SK-N-SH treated with all-trans-retinoic acid at 6 μM for 48 hours (cell line): Measurements from ENCODE around the gene CXorf51A.
"Not testable (repeated sequence)": the region's sequence is repeated elsewhere in the genome, so short reads cannot be mapped to it uniquely, and the experiment has no call there.

Source experiments
- ATAC-seq: fragments of 200-7000 bp; cut with Tn5 transposase; 3 replicates; pipeline ENCODE4 v1.9.1; 2020; ENCODE audit warnings: mild to moderate bottlenecking, moderate library complexity
- ARNTL ChIP-seq: fragments of 450-650 bp; formaldehyde crosslinking; IDR thresholded peaks from 2 replicates; pipeline ENCODE4 v1.5.0; 2020; ENCODE audit warnings: low read depth, mild to moderate bottlenecking, moderate library complexity, borderline replicate concordance
- BACH2 ChIP-seq: fragments of 250-450 bp; sonication (Bioruptor Pico); IDR thresholded peaks from 2 replicates; pipeline ENCODE4 v1.9.0; 2021; ENCODE audit warnings: mild to moderate bottlenecking, borderline replicate concordance
- CSDC2 ChIP-seq: fragments of 250-450 bp; sonication (Bioruptor Pico); IDR thresholded peaks from 2 replicates; pipeline ENCODE4 v1.5.0; 2020; ENCODE audit warnings: mild to moderate bottlenecking, moderate library complexity
- CSRNP3 ChIP-seq: fragments of 250-450 bp; sonication (Bioruptor Pico); IDR thresholded peaks from 2 replicates; pipeline ENCODE4 v1.5.1; 2021; ENCODE audit warnings: mild to moderate bottlenecking, moderate library complexity
- OSR1 ChIP-seq: fragments of 250-450 bp; sonication (Bioruptor Pico); IDR thresholded peaks from 2 replicates; pipeline ENCODE4 v1.8.0; 2022; ENCODE audit warnings: moderate library complexity, mild to moderate bottlenecking, inconsistent platforms
- POU6F1 ChIP-seq: fragments of 250-450 bp; sonication (Bioruptor Pico); IDR thresholded peaks from 2 replicates; pipeline ENCODE4 v1.8.0; 2021; ENCODE audit warnings: low read depth, mild to moderate bottlenecking, moderate library complexity, borderline replicate concordance
- RARB ChIP-seq: fragments of 250-450 bp; sonication (Bioruptor Pico); IDR thresholded peaks from 2 replicates; pipeline ENCODE4 v1.8.0; 2021; ENCODE audit warnings: mild to moderate bottlenecking, moderate library complexity
- SNAI2 ChIP-seq: fragments of 250-450 bp; sonication (Bioruptor Pico); IDR thresholded peaks from 2 replicates; pipeline ENCODE4 v1.5.0; 2020; ENCODE audit warnings: mild to moderate bottlenecking, moderate library complexity
- TOX ChIP-seq: fragments of 250-450 bp; sonication (Bioruptor Pico); IDR thresholded peaks from 2 replicates; pipeline ENCODE4 v1.8.0; 2021; ENCODE audit warnings: mild to moderate bottlenecking, moderate library complexity, borderline replicate concordance
- TSHZ2 ChIP-seq: fragments of 250-450 bp; sonication (Bioruptor Pico); IDR thresholded peaks from 2 replicates; pipeline ENCODE4 v1.5.0; 2020; ENCODE audit warnings: mild to moderate bottlenecking, moderate library complexity
- ZFP3 ChIP-seq: fragments of 250-450 bp; sonication (Bioruptor Pico); IDR thresholded peaks from 2 replicates; pipeline ENCODE4 v1.5.0; 2020; ENCODE audit warnings: mild to moderate bottlenecking, moderate library complexity
- ZFP30 ChIP-seq: fragments of 450-650 bp; formaldehyde crosslinking; IDR thresholded peaks from 2 replicates; pipeline ENCODE4 v1.5.0; 2022; ENCODE audit warnings: mild to moderate bottlenecking, moderate library complexity
- ZNF565 ChIP-seq: fragments of 450-650 bp; formaldehyde crosslinking; conservative IDR thresholded peaks from 2 replicates; pipeline ENCODE4 v1.5.0; 2020; ENCODE audit warnings: low read depth, mild to moderate bottlenecking, moderate library complexity
- ZNF70 ChIP-seq: fragments of 450-650 bp; formaldehyde crosslinking; IDR thresholded peaks from 2 replicates; pipeline ENCODE4 v1.5.0; 2020; ENCODE audit warnings: mild to moderate bottlenecking, moderate library complexity
- ZNF8 ChIP-seq: fragments of 450-650 bp; formaldehyde crosslinking; IDR thresholded peaks from 2 replicates; pipeline ENCODE4 v1.5.0; 2020; ENCODE audit warnings: mild to moderate bottlenecking, moderate library complexity

Gene CXorf51A

GRCh38 chrX:146814644-146815043 lies at the start of gene CXorf51A:
CXorf51A (minus strand) TSS chrX:146814744; CDS start chrX:146814723, 21 bp downstream.
- ATAC-seq: not testable (repeated sequence)

GRCh38 chrX:146863566-146863965 lies 49.0 kb upstream of the CXorf51A start:
- TF ChIP-seq SNAI2 (CRISPR knock-in tag) (no peak), ZNF70 (no peak), RARB (CRISPR knock-in tag) (no peak), ZNF8 (CRISPR knock-in tag) (no peak), ZFP30 (CRISPR knock-in tag) (no peak), ARNTL (CRISPR knock-in tag) (no peak)
- TF ChIP-seq, all 23 proteins: peak for 0
- ATAC-seq: no peak

- TF ChIP-seq CSDC2 (CRISPR knock-in tag) (no peak), ZFP3 (no peak)
- no peak for ATAC-seq
Measured at GRCh38 chrX:146854281-146854680, 39.7 kb upstream of the CXorf51A start.

GRCh38 chrX:146831994-146832393 lies 17.4 kb upstream of the CXorf51A start:
- no peak for TF ChIP-seq TSHZ2 (CRISPR knock-in tag)
- TF ChIP-seq TOX (CRISPR knock-in tag): no peak
- no peak for TF ChIP-seq ZNF565
- no peak for TF ChIP-seq BACH2 (CRISPR knock-in tag)
- TF ChIP-seq ZFP3: no peak
- TF ChIP-seq CSRNP3 (CRISPR knock-in tag): no peak
- no peak for TF ChIP-seq POU6F1 (CRISPR knock-in tag)
- TF ChIP-seq ZNF8 (CRISPR knock-in tag): no peak
- no peak for TF ChIP-seq OSR1 (CRISPR knock-in tag)
- ATAC-seq: no peak

GRCh38 chrX:146809471-146809870 lies 5.1 kb downstream of the CXorf51A start, which contains the start of gene CXorf51B:
CXorf51B (plus strand) TSS chrX:146809771; CDS start chrX:146809792, 21 bp downstream.
- ATAC-seq: not testable (repeated sequence)
